HepG2 (cell line): ENCODE measurements around the gene TICAM2. TPM values are rescaled to one million over a fixed set of nuclear protein-coding genes. Genes with fewer than 3 reads are reported as not detected.

Source experiments
- ATM ChIP-seq: fragments of 450-650 bp; IDR thresholded peaks from 2 replicates; pipeline ENCODE4 v1.7.1; 2017; ENCODE audit warnings: mild to moderate bottlenecking, borderline replicate concordance
- CEBPZ ChIP-seq: IDR thresholded peaks from 2 replicates; pipeline ENCODE4 v1.6.1; 2012; ENCODE audit warnings: low read length, improper control_type of control experiment
- ESRRA ChIP-seq: sonication (generic); formaldehyde crosslinking; IDR thresholded peaks from 2 replicates; pipeline ENCODE4 v1.5.1; 2020; ENCODE audit warnings: mild to moderate bottlenecking, low read depth, missing genetic modification reagents
- EZH2 ChIP-seq: conservative IDR thresholded peaks from 2 replicates; pipeline ENCODE4 v1.6.1; 2012; ENCODE audit warnings: mild to moderate bottlenecking, low read depth, low read length, moderate library complexity
- MED13 ChIP-seq: sonication (generic); formaldehyde crosslinking; IDR thresholded peaks from 2 replicates; pipeline ENCODE4 v1.5.0; 2020; ENCODE audit warnings: missing genetic modification reagents
- MXD4 ChIP-seq: IDR thresholded peaks from 2 replicates; pipeline ENCODE4 v1.6.1; 2016; ENCODE audit warnings: mild to moderate bottlenecking, missing biosample characterization, missing genetic modification reagents
- NBN ChIP-seq: fragments of 450-650 bp; conservative IDR thresholded peaks from 2 replicates; pipeline ENCODE4 v1.6.1; 2017
- NR2F1 ChIP-seq, 2 experiments: fragments of 450-650 bp in 1 of 2; formaldehyde crosslinking in 1 of 2; IDR thresholded peaks; 2 replicates each; pipeline versions ENCODE4 v1.5.0 to v1.6.1; 2016 to 2020; ENCODE audit warnings: mild to moderate bottlenecking in 1 of 2, missing compliant biosample characterization in 1 of 2, missing genetic modification reagents in 1 of 2, moderate library complexity in 1 of 2
- POLR2AphosphoS2 ChIP-seq: IDR thresholded peaks from 2 replicates; pipeline ENCODE4 v1.6.1; 2011; ENCODE audit warnings: low read depth, low read length, improper control_type of control experiment
- SKI ChIP-seq: fragments of 450-650 bp; IDR thresholded peaks from one replicate; pipeline ENCODE4 v1.6.1; 2018; ENCODE audit warnings: mild to moderate bottlenecking; ENCODE audit not compliant: partially characterized antibody
- SKIL ChIP-seq: sonication (generic); formaldehyde crosslinking; IDR thresholded peaks from 2 replicates; pipeline ENCODE4 v1.8.0; 2022; ENCODE audit warnings: missing genetic modification reagents, mild to moderate bottlenecking, moderate library complexity, borderline replicate concordance
- U2AF1 ChIP-seq: fragments of 200-400 bp; formaldehyde crosslinking; optimal IDR thresholded peaks from 2 replicates; pipeline ENCODE3; 2017; ENCODE audit warnings: mild to moderate bottlenecking, low read depth, low read length
- ZBTB8A ChIP-seq: sonication (generic); formaldehyde crosslinking; IDR thresholded peaks from 2 replicates; pipeline ENCODE4 v1.4.0; 2020; ENCODE audit warnings: mild to moderate bottlenecking, low read depth, missing genetic modification reagents, borderline replicate concordance
- ZNF101 ChIP-seq: sonication (generic); formaldehyde crosslinking; IDR thresholded peaks from 2 replicates; pipeline ENCODE4 v1.4.0; 2020; ENCODE audit warnings: mild to moderate bottlenecking, low read depth, missing genetic modification reagents, borderline replicate concordance
- ZNF260 ChIP-seq: sonication (generic); formaldehyde crosslinking; IDR thresholded peaks from 2 replicates; pipeline ENCODE4 v1.4.0; 2020; ENCODE audit warnings: missing genetic modification reagents, low read depth, mild to moderate bottlenecking, borderline replicate concordance
- ZNF362 ChIP-seq: sonication (generic); formaldehyde crosslinking; IDR thresholded peaks from 2 replicates; pipeline ENCODE4 v1.4.0; 2020; ENCODE audit warnings: missing genetic modification reagents, mild to moderate bottlenecking, borderline replicate concordance
- ZNF597 ChIP-seq: sonication (generic); formaldehyde crosslinking; IDR thresholded peaks from 2 replicates; pipeline ENCODE4 v1.5.0; 2020; ENCODE audit warnings: missing genetic modification reagents
- ZNF83 ChIP-seq: sonication (generic); formaldehyde crosslinking; IDR thresholded peaks from 2 replicates; pipeline ENCODE4 v1.4.0; 2020; ENCODE audit warnings: missing genetic modification reagents, mild to moderate bottlenecking, borderline replicate concordance
- polyA plus RNA-seq, 8 experiments: library from polyadenylated mRNA; depleted of rRNA in 3 of 8; stranded (reverse) in 7 of 8; unstranded in 1 of 8; fragments of >200 nt; fragmentation: Illumina TruSeq in 4 of 8; extraction: Trizol in 4 of 8; gene quantifications; 2 replicates each; pipeline versions ENCODE4 v1.2.1 to v1.2.3, GENCODE V29; 2011 to 2016; ENCODE audit warnings: low read depth in 4 of 8, missing spikeins in 1 of 8, mixed read lengths in 1 of 8; ENCODE audit not compliant: insufficient read depth in 1 of 8
- total RNA-seq, 5 experiments: library from RNA; depleted of rRNA; stranded (reverse); fragments of >200 nt; fragmentation: Illumina TruSeq; extraction: Trizol; gene quantifications; 2 replicates each; pipeline ENCODE4 v1.2.3, GENCODE V29; 2016; ENCODE audit warnings: low read depth in 1 of 5

TICAM2 gene
- total and polyA plus RNA-seq, 2 of the 13 experiments (the other 11 are each of a cell fraction or from before 2014, with no cell fraction given), result 0.04 TPM; not detected in 1

- TF ChIP-seq CEBPZ (no peak), ZNF260 (CRISPR knock-in tag) (no peak), ZNF83 (CRISPR knock-in tag) (no peak), EZH2 (no peak), ATM (no peak), SKIL (CRISPR knock-in tag) (peak; percentile 55; the same call in 1 of the 2 replicates), ZNF362 (CRISPR knock-in tag) (peak; percentile 3; the same call in 1 of the 2 replicates), POLR2AphosphoS2 (no peak), ESRRA (CRISPR knock-in tag) (no peak), ZBTB8A (CRISPR knock-in tag) (no peak), NBN (no peak), U2AF1 (no peak), SKI (peak; percentile 72), NR2F1 (CRISPR knock-in tag; IDR thresholded peaks at IDR 0.05) (no peak), ZNF101 (CRISPR knock-in tag) (no peak), ZNF597 (CRISPR knock-in tag) (no peak), MED13 (no peak), MXD4 (CRISPR knock-in tag) (peak; percentile 55)
Observed at GRCh38 chr5:115544436-115545350, 57.6 kb downstream of the TICAM2 start, which contains the start of gene FEM1C (continued).
